Heart left ventricle (tissue), 13 donors: Measurements from ENCODE around the gene DOLPP1.
"Not testable (repeated sequence)": the region's sequence is repeated elsewhere in the genome, so short reads cannot be mapped to it uniquely, and the experiment has no call there.

ENCODE experiments used
- CTCF ChIP-seq, 12 donors: fragments of 200-600 bp; sonication (generic) in 4 of 12; IDR thresholded peaks; one replicate each; pipeline versions ENCODE4 v1.5.0 to v1.8.0; 2018 to 2022; ENCODE audit warnings: antibody characterized with exemption in 12 of 12, mild to moderate bottlenecking in 5 of 12
- POLR2A ChIP-seq, 2 donors: fragments of 450-650 bp; IDR thresholded peaks; one replicate each; pipeline ENCODE4 v1.6.1; 2017; ENCODE audit warnings: antibody characterized with exemption in 2 of 2, mild to moderate bottlenecking in 2 of 2, moderate library complexity in 2 of 2
- donor health status: ischemic (EF 13 %, LVEDD 7.1; RV severe dilation, severe dysfunction).
- donor health status: DM: no; HTN: yes; CAD: no.
- donor health status: DM: no; HTN: no; CAD: no.
- donor health status: ischemic (EF 25% LVEDD 6.9; RV normal size, moderate dysfunction).
- donor health status: ischemic (EF 25% LVEDD 5.7; RV mildly dilated, moderate dysfunction).
- donor health status: ischemic (EF 35%, LVEDD 5.7; RV mildly dilated, moderate dysfunction).
- donor health status: nonischemic (EF 11% LVEDD 7.7; RV severe dilation, severe dysfunction).
- donor health status: DM: yes; HTN: yes; CAD: no.
- donor health status: PGD.
- donor health status: ischemic (EF 29% LVEDD 5.4; RV normal size, mild dysfunction).
- donor health status: nonischemic (EF 23%, LVEDD 6.1; RV moderate dilation, normal function).

- not testable (repeated sequence) for TF ChIP-seq CTCF, POLR2A (IDR thresholded peaks at IDR 0.05)
These were observed 31.6 kb downstream of the DOLPP1 start for GRCh38 chr9:129112526-129112925.
